ENCODE results near the gene REEP6.

- TF ChIP-seq CTCF (IDR thresholded peaks at IDR 0.05) (no peak), POLR2A (IDR thresholded peaks at IDR 0.05) (no peak)
These were observed 29.1 kb upstream of the REEP6 start for GRCh38 chr19:1461862-1462261.

Data from testis (tissue), 2 donors.